NCI-H1417 (cell line): ENCODE measurements around the gene GALNT14.
A peak's percentile ranks its signal among the peaks of the same experiment; 100 is the strongest.

ENCODE experiments used
- DNase-seq, 3 experiments: peaks; one replicate each; lab custom pipeline; 2025; lab: John Stamatoyannopoulos, UW

Gene GALNT14

DNA sequence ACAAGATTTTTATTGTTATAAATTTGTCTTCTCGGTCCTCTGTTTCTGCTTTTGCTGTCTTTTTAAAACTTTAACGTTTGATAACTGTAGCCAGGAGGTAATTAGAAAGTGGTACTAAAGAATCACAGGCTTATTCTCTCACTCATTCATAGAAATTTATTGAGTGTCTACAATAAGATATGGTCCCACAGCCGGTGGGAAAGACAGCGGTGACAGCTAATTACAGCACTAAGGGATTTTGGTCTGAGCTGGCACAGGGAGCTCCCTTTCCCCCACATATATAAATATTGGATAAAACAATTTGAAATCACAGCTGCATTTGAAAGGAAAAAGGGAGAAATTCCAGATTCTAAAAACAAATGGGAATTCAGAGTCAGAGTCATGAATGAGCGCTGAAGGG is 237.9 kb downstream of the GALNT14 start:
- DNase-seq: no peak

- DNase-seq: no peak
Measured at GRCh38 chr2:30899516-30900054, 238.7 kb downstream of the GALNT14 start.

- no peak for DNase-seq
Measured at GRCh38 chr2:30897539-30897938, 240.7 kb downstream of the GALNT14 start.

GRCh38 chr2:30894498-30895119 is 243.6 kb downstream of the GALNT14 start:
- DNase-seq: no peak

DNA sequence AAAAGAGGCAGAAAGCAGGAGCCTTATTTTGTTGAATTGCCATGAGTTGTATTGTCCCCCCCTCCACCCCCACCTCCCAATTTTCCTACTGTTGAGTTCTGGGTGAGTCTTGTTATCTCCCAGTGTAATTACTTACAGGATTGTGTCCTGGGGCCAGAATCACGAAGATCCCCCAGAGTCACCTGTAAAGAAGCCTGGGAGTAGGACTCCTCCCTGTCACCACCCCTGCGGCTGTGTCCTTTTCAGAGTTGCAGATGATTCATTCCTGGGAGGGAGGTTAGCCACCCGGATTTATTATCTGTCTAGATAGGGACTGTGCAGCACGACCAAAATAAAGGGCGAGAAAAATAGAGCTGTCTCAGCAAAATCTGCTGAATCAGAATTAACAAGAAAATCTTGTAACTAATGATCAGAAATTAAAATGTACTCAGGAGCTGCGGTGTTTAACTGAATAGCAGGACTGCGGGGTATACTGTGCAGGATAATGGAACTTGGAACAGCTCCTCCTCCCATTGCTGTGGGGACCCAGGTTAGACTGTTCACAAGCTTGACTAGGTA is 249.3 kb downstream of the GALNT14 start:
- DNase-seq: no peak

DNA sequence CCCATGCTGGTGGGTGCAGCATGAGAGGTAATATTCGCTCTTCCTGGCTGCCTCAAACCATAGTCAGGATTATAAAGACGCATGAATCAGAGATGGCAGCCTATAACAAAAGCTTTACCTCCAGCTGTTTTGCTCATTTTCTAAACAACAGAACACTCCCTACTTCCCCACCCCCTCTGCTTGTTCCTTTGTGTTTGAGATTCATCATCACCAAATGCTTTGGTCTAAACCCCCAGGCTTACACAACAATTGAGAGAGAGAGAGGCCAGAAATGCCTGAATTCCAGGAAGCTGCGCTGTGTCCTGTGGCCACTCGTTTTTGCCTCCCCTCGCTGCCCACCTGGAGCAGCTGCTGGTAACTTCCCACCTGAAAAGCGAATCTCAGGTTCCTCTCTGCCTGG is 252.2 kb downstream of the GALNT14 start:
- peak in 2 of 3 experiments; percentile 35 to 69 for DNase-seq

GRCh38 chr2:30883822-30884221 is 254.4 kb downstream of the GALNT14 start:
- DNase-seq: no peak

- no peak for DNase-seq
Measured at GRCh38 chr2:30883184-30883583, 255.1 kb downstream of the GALNT14 start.

GRCh38 chr2:30880516-30880915 is 257.7 kb downstream of the GALNT14 start:
- DNase-seq: no peak

DNA sequence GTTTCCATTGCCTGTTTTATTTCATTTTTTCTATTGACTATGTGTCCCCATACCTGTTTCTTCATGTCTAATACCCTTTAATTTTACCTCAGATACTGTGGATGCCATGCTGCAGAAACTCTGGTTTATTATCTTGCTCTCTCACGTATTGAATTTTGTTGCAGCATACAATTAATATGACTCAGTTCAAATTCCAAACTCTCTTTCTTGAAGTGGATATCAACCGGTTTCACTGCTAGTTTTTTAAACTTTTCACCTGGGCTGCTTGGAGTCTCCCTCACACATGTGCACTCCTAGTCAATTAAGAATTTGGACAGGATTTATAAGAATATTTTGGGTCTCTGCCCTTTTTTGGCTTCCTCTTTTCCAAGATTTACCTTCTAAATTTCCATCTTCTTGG is 260.4 kb downstream of the GALNT14 start:
- DNase-seq: no peak

DNA sequence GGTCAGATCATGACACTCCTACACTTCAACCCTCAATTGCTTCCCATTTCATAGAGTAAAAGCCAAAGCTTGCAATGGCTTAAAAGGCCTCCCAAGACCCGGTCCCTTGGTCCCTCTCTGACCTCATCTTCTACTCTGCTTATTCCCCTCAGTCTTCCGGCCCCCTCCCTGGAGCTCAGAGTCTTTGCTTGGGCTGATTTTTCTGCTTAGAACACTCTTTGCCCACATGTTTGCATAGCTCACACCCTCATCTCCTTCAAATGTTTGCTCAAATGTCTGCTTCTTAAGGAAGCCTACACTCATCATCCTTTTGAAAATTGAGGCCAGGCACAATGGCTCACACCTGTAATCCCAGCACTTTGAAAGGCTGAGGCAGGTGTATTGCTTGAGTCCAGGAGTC is 265.4 kb downstream of the GALNT14 start:
- peak in 1 of 3 experiments; percentile 64 for DNase-seq

- peak; percentile 73 to 94 (median 74) for DNase-seq
Measured at GRCh38 chr2:30871980-30872789, 266.1 kb downstream of the GALNT14 start.

DNA sequence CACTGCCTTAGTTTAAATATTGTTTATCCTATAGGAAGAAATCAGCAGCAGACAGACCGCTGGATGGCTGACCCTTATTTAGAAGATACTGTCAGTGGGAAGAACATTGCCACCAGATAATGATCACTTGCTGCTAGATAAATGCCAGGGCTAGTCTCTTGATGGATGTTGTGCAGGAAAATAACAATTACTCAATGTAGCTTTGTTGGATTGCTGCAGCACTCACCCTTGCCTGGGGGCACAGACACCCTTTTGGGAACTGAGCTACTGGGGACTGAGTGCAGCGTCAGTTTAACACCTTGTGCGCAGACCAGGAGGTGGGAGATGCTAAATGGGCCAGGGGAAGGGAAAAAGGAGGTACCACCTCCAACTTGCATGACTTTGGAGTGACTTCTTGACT is 266.8 kb downstream of the GALNT14 start:
- DNase-seq: peak in 2 of 3 experiments; percentile 81 to 93

- DNase-seq: no peak
Measured at GRCh38 chr2:30869988-30870387, 268.3 kb downstream of the GALNT14 start.

DNA sequence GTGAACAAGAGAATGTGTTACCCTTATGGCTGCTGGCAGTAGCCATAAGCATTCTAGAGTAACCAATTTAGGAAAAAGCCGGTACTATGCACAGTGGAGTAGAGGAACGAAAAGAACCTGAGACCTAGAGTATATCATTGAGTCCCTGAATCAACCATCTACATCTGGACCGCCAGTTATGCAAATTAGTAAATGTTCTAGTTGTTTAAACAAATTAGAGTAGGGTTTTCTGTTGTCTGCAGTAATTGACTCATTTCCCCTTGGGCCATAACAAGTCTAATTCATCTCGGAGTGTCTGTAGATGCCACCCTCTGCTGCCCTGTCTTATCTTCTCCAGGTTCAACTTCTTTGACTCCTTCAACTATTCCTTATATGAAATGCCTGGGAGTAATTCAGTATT is 270.9 kb downstream of the GALNT14 start:
- DNase-seq: peak in 1 of 3 experiments; percentile 54

DNA sequence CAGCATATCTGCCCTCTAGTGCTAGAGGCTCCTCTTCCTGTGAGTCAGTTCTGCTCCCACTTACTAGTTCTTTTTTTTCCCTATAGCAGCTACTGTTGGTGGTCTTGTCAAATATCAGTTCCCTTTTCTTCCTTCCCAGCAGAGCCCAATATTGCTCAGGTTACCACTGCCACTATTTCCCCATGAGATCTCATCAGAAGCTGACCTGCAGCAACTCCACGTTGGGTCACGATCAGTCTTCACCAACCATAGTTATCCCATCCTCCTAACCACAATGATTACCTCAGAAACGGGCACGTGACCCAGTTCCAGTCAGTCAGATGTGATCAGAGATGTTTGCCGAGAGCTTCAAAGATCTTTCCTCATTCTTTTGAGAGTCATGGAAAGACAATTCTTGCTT is 271.3 kb downstream of the GALNT14 start:
- no peak for DNase-seq

GRCh38 chr2:30865892-30866681 is 272.2 kb downstream of the GALNT14 start:
- no peak for DNase-seq

DNA sequence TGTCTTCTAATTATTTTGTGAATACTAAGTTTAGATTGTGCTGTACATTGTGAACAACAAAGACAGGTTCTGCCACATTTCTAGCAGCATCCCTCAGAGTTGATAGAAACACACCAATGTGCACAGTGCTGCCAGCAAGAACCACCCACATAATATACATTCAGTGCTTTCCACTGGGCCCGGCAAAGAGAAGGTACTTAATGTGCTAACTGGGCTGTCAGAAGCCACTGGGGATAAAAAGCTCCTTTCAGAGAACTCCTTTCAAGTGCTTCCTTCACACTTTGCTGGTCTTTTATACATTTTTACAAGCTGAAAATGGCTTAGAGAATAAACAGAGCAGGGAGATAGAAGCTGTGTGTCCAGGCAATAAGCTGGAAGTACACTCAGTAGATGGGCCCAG is 273.0 kb downstream of the GALNT14 start:
- DNase-seq: peak in 2 of 3 experiments; percentile 31 to 48

DNA sequence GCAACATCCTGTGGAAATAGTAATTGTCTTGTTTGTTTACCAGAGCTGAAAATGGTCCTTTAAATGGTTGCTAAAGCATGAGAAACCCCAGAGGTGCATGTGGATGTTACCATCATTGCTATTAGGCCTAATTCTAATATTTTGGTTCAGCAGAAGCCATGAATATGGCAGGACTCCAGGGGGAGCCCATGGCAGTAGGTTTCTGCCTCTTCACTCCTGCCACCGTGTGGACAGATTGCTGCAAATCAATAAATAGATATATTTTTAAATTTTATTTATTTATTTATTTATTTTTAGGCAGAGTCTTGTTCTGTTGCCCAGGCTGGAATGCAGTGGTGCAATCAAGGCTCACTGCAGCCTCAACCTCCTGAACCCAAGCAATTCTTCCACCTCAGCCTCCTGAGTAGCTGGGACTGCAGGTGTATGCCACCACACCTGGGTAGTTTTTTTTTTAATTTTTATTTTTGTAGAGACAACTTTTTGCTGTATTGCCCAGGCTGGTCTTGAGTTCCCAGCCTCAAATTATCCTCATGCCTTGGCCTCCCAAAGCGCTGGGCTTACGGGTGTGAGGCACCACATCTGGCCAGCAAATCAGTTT is 276.1 kb downstream of the GALNT14 start:
- DNase-seq: peak in 2 of 3 experiments; percentile 41 to 87

DNA sequence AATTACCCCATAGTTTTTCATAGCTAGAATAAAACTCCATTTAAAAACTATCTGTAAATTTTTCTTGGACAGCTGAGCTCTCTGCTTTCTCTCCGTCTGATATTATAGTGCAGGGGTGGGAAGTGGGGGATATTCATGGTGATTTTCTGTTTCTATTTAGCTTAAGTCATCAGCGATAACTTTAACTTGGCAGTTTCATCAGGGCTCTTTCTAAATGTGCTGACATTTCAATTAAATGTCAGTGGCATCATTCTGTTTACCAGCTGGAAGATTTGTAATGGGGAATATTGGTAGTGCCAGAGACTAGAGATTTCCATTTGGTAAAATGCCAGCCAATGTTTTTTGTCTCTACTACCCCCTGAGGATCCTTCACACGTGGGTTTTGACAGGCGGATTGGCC is 277.5 kb downstream of the GALNT14 start:
- peak in 1 of 3 experiments; percentile 12 for DNase-seq
